Mucosa of rectum (tissue), 2 donors: ENCODE results near the gene ASGR1.
"Not testable (repeated sequence)": the region's sequence is repeated elsewhere in the genome, so short reads cannot be mapped to it uniquely, and the experiment has no call there.

Experiments used
- H3K27ac ChIP-seq, 2 donors: one replicate each; pipeline ENCODE4 v1.7.0; 2013; ENCODE audit warnings: inconsistent platforms in 2 of 2, low read depth in 2 of 2, low read length in 2 of 2
- H3K27me3 ChIP-seq, 2 donors: one replicate each; pipeline ENCODE4 v1.7.0; 2013; ENCODE audit warnings: low read length in 2 of 2; ENCODE audit not compliant: control insufficient read depth in 2 of 2, insufficient read depth in 2 of 2
- H3K36me3 ChIP-seq, 2 donors: one replicate each; pipeline ENCODE4 v1.7.0; 2013; ENCODE audit warnings: low read length in 2 of 2; ENCODE audit not compliant: control insufficient read depth in 2 of 2, insufficient read depth in 2 of 2
- H3K4me1 ChIP-seq, 2 donors: one replicate each; pipeline ENCODE4 v1.7.0; 2013; ENCODE audit warnings: low read length in 2 of 2, mild to moderate bottlenecking in 1 of 2; ENCODE audit not compliant: control insufficient read depth in 2 of 2, insufficient read depth in 2 of 2
- H3K4me3 ChIP-seq, 2 donors: one replicate each; pipeline ENCODE4 v1.7.0; 2013; ENCODE audit warnings: low read length in 2 of 2
- H3K9ac ChIP-seq, 2 donors: one replicate each; pipeline ENCODE4 v1.7.0; 2013; ENCODE audit warnings: low read length in 2 of 2, low read depth in 1 of 2, mild to moderate bottlenecking in 1 of 2
- H3K9me3 ChIP-seq, 2 donors: one replicate each; pipeline ENCODE4 v1.7.0; 2013; ENCODE audit warnings: low read length in 2 of 2; ENCODE audit not compliant: control insufficient read depth in 2 of 2
- donor health status: healthy.
- donor health status: Normal muscosa, but diverticular disease.

ASGR1 gene

DNA sequence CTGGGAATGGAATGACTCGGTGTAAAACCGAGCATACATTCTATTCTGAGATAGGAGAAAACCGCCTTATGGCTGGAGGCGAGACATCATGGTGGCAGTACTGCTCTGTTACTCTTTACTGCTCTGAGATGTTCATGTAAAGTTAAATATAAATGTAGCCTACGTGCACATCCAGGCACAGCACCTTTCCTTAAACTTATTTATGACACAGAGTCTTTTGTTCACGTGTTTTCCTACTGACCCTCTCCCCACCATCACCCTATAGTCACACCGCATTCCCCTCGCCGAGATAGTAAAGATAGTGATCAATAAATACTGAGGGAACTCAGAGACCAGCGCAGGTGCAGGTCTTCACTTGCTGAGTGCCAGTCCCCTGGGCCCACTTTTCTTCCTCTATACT is 19.6 kb downstream of the ASGR1 start:
- not testable (repeated sequence) for H3K9ac ChIP-seq, H3K9me3 ChIP-seq, H3K4me3 ChIP-seq, H3K4me1 ChIP-seq, H3K27ac ChIP-seq, H3K36me3 ChIP-seq, H3K27me3 ChIP-seq

DNA sequence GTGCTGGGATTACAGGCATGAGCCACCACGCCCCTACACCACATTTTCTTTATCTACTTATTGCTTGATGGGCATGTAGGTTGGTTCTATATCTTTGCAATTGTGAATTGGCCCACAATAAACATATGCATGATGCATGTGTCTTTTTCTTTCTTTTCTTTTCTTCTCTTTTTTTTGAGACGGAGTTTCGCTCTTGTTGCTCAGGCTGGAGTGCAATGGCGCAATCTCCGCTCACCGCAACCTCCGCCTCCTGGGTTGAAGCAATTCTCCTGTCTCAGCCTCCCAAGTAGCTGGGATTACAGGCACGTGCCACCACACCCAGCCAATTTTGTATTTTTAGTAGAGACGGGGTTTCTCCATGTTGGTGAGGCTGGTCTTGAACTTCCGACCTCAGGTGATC is 20.7 kb downstream of the ASGR1 start:
- not testable (repeated sequence) for H3K9ac ChIP-seq, H3K9me3 ChIP-seq, H3K27ac ChIP-seq, H3K4me1 ChIP-seq, H3K4me3 ChIP-seq, H3K36me3 ChIP-seq, H3K27me3 ChIP-seq

- no peak overlapping the region for H3K4me3 ChIP-seq
- H3K4me1 ChIP-seq: no peaks in the 10 kb centered on the region
- H3K9me3 ChIP-seq: no peaks in the 10 kb centered on the region
- peaks cover 2 to 3% of the 10 kb centered on the region in 2 donors for H3K27me3 ChIP-seq
- H3K36me3 ChIP-seq: no peaks in the 10 kb centered on the region
- no peak overlapping the region for H3K9ac ChIP-seq
- no peak overlapping the region for H3K27ac ChIP-seq
These were observed 22.7 kb downstream of the ASGR1 start for GRCh38 chr17:7156342-7156940.

DNA sequence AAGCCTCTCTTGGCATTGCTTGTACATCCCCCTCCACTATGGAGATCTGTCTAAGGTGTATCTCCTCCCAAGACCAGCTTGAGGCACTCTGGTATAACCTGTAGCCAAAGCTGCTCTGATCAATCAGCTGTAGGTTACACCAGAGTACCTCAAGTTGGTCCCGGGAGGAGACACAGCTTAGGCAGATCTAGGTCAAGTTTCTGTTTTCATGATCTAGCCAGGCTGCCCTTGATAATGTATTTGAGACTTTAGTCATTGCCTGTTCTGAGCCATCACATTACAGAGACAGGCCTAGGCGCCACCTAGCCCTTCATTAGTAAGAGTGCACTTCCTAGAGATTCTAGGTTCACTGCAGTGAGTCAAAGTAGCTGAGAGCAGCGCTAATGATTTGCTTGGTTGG is 31.4 kb downstream of the ASGR1 start:
- no peaks in the 10 kb centered on the region for H3K36me3 ChIP-seq
- H3K27me3 ChIP-seq: no peaks in the 10 kb centered on the region
- H3K9ac ChIP-seq: no peak overlapping the region
- no peak overlapping the region for H3K27ac ChIP-seq
- no peak overlapping the region for H3K4me3 ChIP-seq
- H3K4me1 ChIP-seq: no peaks in the 10 kb centered on the region
- H3K9me3 ChIP-seq: no peaks in the 10 kb centered on the region

DNA sequence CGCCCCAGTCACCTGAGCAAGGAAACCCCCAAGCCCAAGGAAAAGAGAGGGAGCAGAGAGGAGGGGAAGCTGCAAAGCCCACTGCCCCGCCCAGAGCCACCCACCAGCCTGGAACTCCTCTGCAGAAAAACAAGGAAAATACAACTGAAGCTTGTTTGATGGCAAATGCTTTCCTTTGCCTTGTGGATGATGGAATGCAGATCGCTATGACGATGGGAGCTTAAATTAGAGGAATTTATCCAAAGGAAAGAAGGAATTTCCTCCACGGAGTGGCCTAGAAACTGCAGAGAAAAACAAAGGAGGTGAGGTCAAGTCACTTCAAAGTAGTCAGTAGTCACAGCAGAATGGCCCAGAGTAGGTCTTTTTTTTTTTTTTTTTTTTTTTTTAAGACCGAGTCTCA is 33.1 kb downstream of the ASGR1 start:
- Histone ChIP-seq H3K36me3 (no peaks in the 10 kb centered on the region), H3K4me3 (no peak overlapping the region), H3K27ac (no peak overlapping the region), H3K27me3 (no peaks in the 10 kb centered on the region), H3K9ac (no peak overlapping the region), H3K9me3 (no peaks in the 10 kb centered on the region), H3K4me1 (peaks cover 2 to 11% of the 10 kb centered on the region in 2 donors)

DNA sequence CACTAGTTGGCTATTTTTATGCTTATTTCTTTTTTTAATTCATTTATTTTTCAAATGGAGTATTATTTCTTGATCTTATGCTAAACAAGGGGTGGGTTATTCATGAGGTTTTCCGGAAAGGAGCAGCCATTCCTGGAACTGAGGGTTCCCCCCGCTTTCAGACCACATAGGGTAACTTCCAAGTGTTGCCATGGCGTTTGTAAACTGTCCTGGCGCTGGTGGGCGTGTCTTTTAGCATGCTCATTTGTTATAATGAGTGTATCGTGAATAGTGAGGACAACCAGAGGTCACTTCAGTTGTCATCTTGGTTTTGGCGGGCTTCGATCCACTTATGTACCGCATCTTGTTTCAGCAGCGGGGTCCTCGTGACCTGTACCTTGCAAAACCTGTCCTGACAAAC is 35.0 kb downstream of the ASGR1 start:
- Histone ChIP-seq H3K4me1 (peaks cover 11 to 18% of the 10 kb centered on the region in 2 donors), H3K9me3 (no peaks in the 10 kb centered on the region), H3K27ac (no peak overlapping the region), H3K4me3 (no peak overlapping the region), H3K9ac (no peak overlapping the region), H3K36me3 (no peaks in the 10 kb centered on the region), H3K27me3 (no peaks in the 10 kb centered on the region)

DNA sequence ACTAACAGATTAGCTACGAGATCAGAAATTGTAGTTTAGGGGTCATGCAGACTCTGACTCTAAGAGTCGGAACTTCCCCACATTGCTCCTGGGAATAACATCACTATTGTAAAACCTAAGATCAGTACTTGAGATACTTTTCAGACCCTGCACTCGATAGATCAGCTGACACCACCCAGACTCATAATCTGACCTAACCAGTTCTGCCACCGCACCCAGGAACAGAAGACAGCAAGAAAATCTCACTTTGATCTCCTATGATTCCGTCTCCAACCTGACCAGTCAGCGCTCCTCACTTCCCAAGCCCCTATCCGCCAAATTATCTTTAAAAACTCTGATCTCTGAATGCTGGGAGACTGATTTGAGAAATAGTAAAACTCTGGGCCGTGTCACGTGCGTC is 37.3 kb downstream of the ASGR1 start:
- H3K9ac ChIP-seq: no peak overlapping the region
- H3K4me1 ChIP-seq: peaks cover 13 to 24% of the 10 kb centered on the region in 2 donors
- H3K36me3 ChIP-seq: no peaks in the 10 kb centered on the region
- peak overlapping the region in 1 of 2 donors; percentile 23 for H3K4me3 ChIP-seq
- H3K27me3 ChIP-seq: peaks cover 5 to 6% of the 10 kb centered on the region in 2 donors
- H3K9me3 ChIP-seq: no peaks in the 10 kb centered on the region
- peak overlapping the region; percentile 28 to 42 for H3K27ac ChIP-seq

DNA sequence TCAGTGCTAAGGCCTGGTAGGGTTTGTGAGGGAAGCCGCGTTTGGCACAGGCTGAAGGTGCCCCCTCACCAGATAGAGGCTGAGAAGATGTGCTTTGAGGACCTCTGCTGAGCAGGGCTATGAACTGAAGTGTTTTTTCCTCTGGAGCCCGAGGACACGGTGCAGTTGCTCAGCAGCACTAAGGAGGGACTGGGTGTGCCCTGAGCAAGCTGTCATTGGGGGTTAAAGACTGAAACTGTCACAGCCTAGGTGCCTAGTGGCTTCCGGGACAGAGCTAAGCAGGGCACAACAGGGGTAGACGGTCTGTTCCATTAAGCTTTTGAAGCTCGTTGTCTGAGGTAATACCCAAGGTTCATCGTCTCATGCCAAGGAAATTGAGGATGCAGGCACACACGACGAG is 39.8 kb downstream of the ASGR1 start:
- no peaks in the 10 kb centered on the region for H3K36me3 ChIP-seq
- H3K4me3 ChIP-seq: peak overlapping the region; percentile 14 to 50
- no peaks in the 10 kb centered on the region for H3K9me3 ChIP-seq
- peak overlapping the region; percentile 28 to 46 for H3K27ac ChIP-seq
- peak overlapping the region; percentile 14 to 25 for H3K9ac ChIP-seq
- H3K27me3 ChIP-seq: peaks cover 5 to 6% of the 10 kb centered on the region in 2 donors
- peaks cover 13 to 24% of the 10 kb centered on the region in 2 donors for H3K4me1 ChIP-seq

- Histone ChIP-seq H3K36me3 (no peaks in the 10 kb centered on the region), H3K27me3 (peaks cover 5 to 6% of the 10 kb centered on the region in 2 donors), H3K27ac (peak overlapping the region; percentile 28 to 46), H3K4me3 (peak overlapping the region; percentile 14 to 50), H3K9me3 (no peaks in the 10 kb centered on the region), H3K9ac (peak overlapping the region in 1 of 2 donors; percentile 25), H3K4me1 (peaks cover 13 to 24% of the 10 kb centered on the region in 2 donors)
These were observed 40.3 kb downstream of the ASGR1 start for GRCh38 chr17:7138800-7139381.

- no peak overlapping the region for H3K4me3 ChIP-seq
- H3K9me3 ChIP-seq: no peaks in the 10 kb centered on the region
- H3K27me3 ChIP-seq: peaks cover 5 to 6% of the 10 kb centered on the region in 2 donors
- H3K4me1 ChIP-seq: peaks cover 13 to 24% of the 10 kb centered on the region in 2 donors
- no peaks in the 10 kb centered on the region for H3K36me3 ChIP-seq
- no peak overlapping the region for H3K9ac ChIP-seq
- H3K27ac ChIP-seq: no peak overlapping the region
These were observed 41.8 kb downstream of the ASGR1 start for GRCh38 chr17:7137171-7137943.
